Kidney epithelial cell (primary cell): ENCODE results near the gene ETV6. TPM values are rescaled to one million over a fixed set of nuclear protein-coding genes. Genes with fewer than 3 reads are reported as not detected.
"Not testable (repeated sequence)": the region's sequence is repeated elsewhere in the genome, so short reads cannot be mapped to it uniquely, and the experiment has no call there.

Experiments used
- DNase-seq: peaks from one replicate; pipeline ENCODE4 v3.0.0-alpha.2; 2010; ENCODE audit warnings: low read depth
- H3K27me3 ChIP-seq: 2 replicates; pipeline ENCODE4 v1.6.0; 2011; ENCODE audit warnings: low read length; ENCODE audit not compliant: control insufficient read depth, insufficient read depth
- H3K36me3 ChIP-seq: 2 replicates; pipeline ENCODE4 v1.5.1; 2011; ENCODE audit warnings: low read length; ENCODE audit not compliant: control insufficient read depth, insufficient read depth
- H3K4me3 ChIP-seq: 2 replicates; pipeline ENCODE4 v1.5.1; 2011; ENCODE audit warnings: low read depth, mild to moderate bottlenecking, control low read depth, low read length
- CTCF ChIP-seq: IDR thresholded peaks from 2 replicates; pipeline ENCODE4 v1.5.1; 2011; ENCODE audit warnings: mild to moderate bottlenecking, moderate library complexity, low read length, control low read depth, inconsistent platforms; ENCODE audit not compliant: insufficient read depth, poor library complexity, severe bottlenecking
- total RNA-seq: library from RNA; depleted of rRNA; stranded (reverse); fragments of >200 nt; gene quantifications from 2 replicates; pipeline ENCODE4 v1.2.3, GENCODE V29; 2015

Gene ETV6
- total RNA-seq, 1 donor from 2014 or later, result 17.6 TPM

- DNase-seq, result no peak
- Histone ChIP-seq H3K4me3 (no peak overlapping the region), H3K27me3 (no peaks in the 10 kb centered on the region), H3K36me3 (no peaks in the 10 kb centered on the region)
- no peak for TF ChIP-seq CTCF
Observed at GRCh38 chr12:11615481-11615880, 34.0 kb upstream of the ETV6 start.

GRCh38 chr12:11618046-11618445 lies 31.4 kb upstream of the ETV6 start:
- Histone ChIP-seq H3K4me3 (no peak overlapping the region), H3K27me3 (no peaks in the 10 kb centered on the region), H3K36me3 (no peaks in the 10 kb centered on the region)
- TF ChIP-seq CTCF, result no peak
- DNase-seq, result no peak

GRCh38 chr12:11621797-11622423 lies 27.6 kb upstream of the ETV6 start:
- H3K36me3 ChIP-seq, result no peaks in the 10 kb centered on the region
- TF ChIP-seq CTCF, result no peak
- no peaks in the 10 kb centered on the region for H3K27me3 ChIP-seq
- no peak overlapping the region for H3K4me3 ChIP-seq
- no peak for DNase-seq

GRCh38 chr12:11622876-11623281 lies 26.6 kb upstream of the ETV6 start:
- H3K36me3 ChIP-seq, result no peaks in the 10 kb centered on the region
- no peaks in the 10 kb centered on the region for H3K27me3 ChIP-seq
- TF ChIP-seq CTCF, result peak; percentile 16
- H3K4me3 ChIP-seq, result no peak overlapping the region
- DNase-seq, result no peak

GRCh38 chr12:11623382-11623781 lies 26.1 kb upstream of the ETV6 start:
- no peak for TF ChIP-seq CTCF
- H3K4me3 ChIP-seq, result no peak overlapping the region
- DNase-seq, result no peak
- no peaks in the 10 kb centered on the region for H3K36me3 ChIP-seq
- H3K27me3 ChIP-seq, result no peaks in the 10 kb centered on the region

- DNase-seq, result no peak
- Histone ChIP-seq H3K36me3 (no peaks in the 10 kb centered on the region), H3K27me3 (no peaks in the 10 kb centered on the region), H3K4me3 (no peak overlapping the region)
- TF ChIP-seq CTCF, result no peak
Observed at GRCh38 chr12:11624116-11624515, 25.4 kb upstream of the ETV6 start.

- not testable (repeated sequence) for H3K4me3 ChIP-seq, H3K27me3 ChIP-seq, DNase-seq, H3K36me3 ChIP-seq
Observed at GRCh38 chr12:11627709-11628108, 21.8 kb upstream of the ETV6 start.
